Endothelial cell of umbilical vein (primary cell): Measurements from ENCODE around the gene FAM240B. TPM values are rescaled to one million over a fixed set of nuclear protein-coding genes. Genes with fewer than 3 reads are reported as not detected.

ENCODE experiments used
- BruUV-seq: library from RNA; stranded (reverse); fragments of 400-500 nt; replicated peaks from 2 replicates; lab custom pipeline; 2021; lab: Mats Ljungman, UMichigan
- CTCF ChIA-PET: fragments of 300-600, 350-600 bp; sonication (Branson Sonifier 250); formaldehyde crosslinking; loops from one replicate; lab custom pipeline; 2021; ENCODE audit warnings: antibody characterized with exemption, inconsistent platforms; lab: Charles Lee
- POLR2A ChIA-PET: fragments of 300-600, 350-600 bp; sonication (Branson Sonifier 250); formaldehyde crosslinking; loops from one replicate; lab custom pipeline; 2021; ENCODE audit warnings: antibody characterized with exemption, inconsistent platforms; lab: Charles Lee
- DNase-seq: peaks from one replicate; pipeline ENCODE4 v3.0.0-alpha.2; 2011; ENCODE audit warnings: low read depth, low spot score
- FAIRE-seq: peaks from 2 replicates; lab custom pipeline; 2011; peaks lifted over from hg19 to GRCh38; lab: Jason Lieb, UNC
- H2AFZ ChIP-seq: 2 replicates; pipeline ENCODE4 v1.6.0; 2012; ENCODE audit warnings: low read depth, low read length, control low read depth, inconsistent platforms
- H3K27ac ChIP-seq: 2 replicates; pipeline ENCODE4 v1.5.1; 2011; ENCODE audit warnings: low read depth, mild to moderate bottlenecking, control low read depth, low read length, moderate library complexity; ENCODE audit not compliant: insufficient read depth
- H3K27me3 ChIP-seq, 2 experiments: 2 replicates each; pipeline versions ENCODE4 v1.6.0 to v1.6.1; 2011; ENCODE audit warnings: low read length in 2 of 2, mixed read lengths in 1 of 2; ENCODE audit not compliant: control insufficient read depth in 2 of 2, insufficient read depth in 2 of 2
- H3K36me3 ChIP-seq, 2 experiments: 2 replicates in 1 of 2; 3 replicates in 1 of 2; pipeline ENCODE4 v1.5.1; 2011; ENCODE audit warnings: low read length in 2 of 2, mild to moderate bottlenecking in 1 of 2, moderate library complexity in 1 of 2; ENCODE audit not compliant: control insufficient read depth in 2 of 2, insufficient read depth in 2 of 2; ENCODE audit errors: extremely low read depth in 1 of 2
- H3K4me1 ChIP-seq: 3 replicates; pipeline ENCODE4 v1.5.1; 2011; ENCODE audit warnings: mild to moderate bottlenecking, low read length; ENCODE audit not compliant: control insufficient read depth, insufficient read depth; ENCODE audit errors: extremely low read depth
- H3K4me2 ChIP-seq: 2 replicates; pipeline ENCODE4 v1.6.1; 2011; ENCODE audit warnings: low read length, control low read depth, mixed read lengths; ENCODE audit not compliant: insufficient read depth
- H3K4me3 ChIP-seq, 3 experiments: fragments of 200-600 bp in 1 of 3; sonication (generic), shearing (Covaris generic) in 1 of 3; replicated peaks in 1 of 3; 2 replicates each; pipeline ENCODE4 v1.5.1; 2011 to 2016; ENCODE audit warnings: control low read depth in 3 of 3, low read length in 3 of 3, mild to moderate bottlenecking in 2 of 3, inconsistent platforms in 1 of 3, low read depth in 1 of 3, moderate library complexity in 1 of 3; ENCODE audit not compliant: insufficient read depth in 1 of 3
- H3K79me2 ChIP-seq: 2 replicates; pipeline ENCODE4 v1.6.0; 2012; ENCODE audit warnings: low read length, inconsistent platforms; ENCODE audit not compliant: control insufficient read depth, insufficient read depth
- H3K9ac ChIP-seq: replicated peaks from 2 replicates; pipeline ENCODE3; 2011; ENCODE audit warnings: low read length, control low read depth; ENCODE audit not compliant: insufficient read depth; ENCODE audit errors: extremely low read depth
- H3K9me1 ChIP-seq: replicated peaks from 3 replicates; pipeline ENCODE4 v1.6.0; 2011; ENCODE audit warnings: mild to moderate bottlenecking, low read length; ENCODE audit not compliant: control insufficient read depth, insufficient read depth; ENCODE audit errors: extremely low read depth
- H3K9me3 ChIP-seq: replicated peaks from 2 replicates; pipeline ENCODE4 v1.5.1; 2012; ENCODE audit warnings: low read length, inconsistent platforms; ENCODE audit not compliant: control insufficient read depth, insufficient read depth
- H4K20me1 ChIP-seq: replicated peaks from 2 replicates; pipeline ENCODE3; 2011; ENCODE audit warnings: mild to moderate bottlenecking, low read length; ENCODE audit not compliant: control insufficient read depth, insufficient read depth; ENCODE audit errors: extremely low read depth
- CTCF ChIP-seq, 2 donors: IDR thresholded peaks; 1 replicate in 1 of 2; 2 replicates in 1 of 2; pipeline ENCODE4 v1.5.1; 2011; ENCODE audit warnings: low read length in 2 of 2, mild to moderate bottlenecking in 2 of 2, moderate library complexity in 2 of 2, control low read depth in 1 of 2, inconsistent platforms in 1 of 2, low read depth in 1 of 2; ENCODE audit not compliant: insufficient read depth in 1 of 2; ENCODE audit errors: extremely low read depth in 1 of 2
- JUN ChIP-seq: IDR thresholded peaks from 2 replicates; pipeline ENCODE4 v1.6.1; 2011; ENCODE audit warnings: borderline replicate concordance, low read depth; ENCODE audit not compliant: insufficient read length, insufficient read depth
- POLR2A ChIP-seq: IDR thresholded peaks from 2 replicates; pipeline ENCODE4 v1.6.1; 2012; ENCODE audit warnings: low read depth, mild to moderate bottlenecking, control low read depth, low read length
- dilution Hi-C: fragments of 300-500 bp; cut with MboI; formaldehyde crosslinking; loops from one replicate; pipeline ENCODE4 v1.15.0; 2019; ENCODE audit warnings: low sequenced_read_pairs; ENCODE audit not compliant: extremely low pct_ligation_motif_present
- intact Hi-C: fragments of 100-400 bp; cut with micrococcal nuclease; formaldehyde crosslinking; loops from one replicate; pipeline ENCODE4 v1.10.0; 2022
- polyA plus RNA-seq, 4 experiments: library from polyadenylated mRNA; depleted of rRNA in 3 of 4; stranded (reverse) in 3 of 4; unstranded in 1 of 4; fragments of >200 nt; gene quantifications; 2 replicates each; pipeline versions ENCODE4 v1.2.1 to v1.2.3, GENCODE V29; 2011 to 2012; ENCODE audit warnings: missing spikeins in 1 of 4
- total RNA-seq: library from RNA; stranded (reverse); gene quantifications from 2 replicates; pipeline ENCODE4 v1.2.3, GENCODE V29; 2021

FAM240B gene
- total and polyA plus RNA-seq, 2 donors (not counting 3 experiments of a cell fraction or from before 2014, with no cell fraction given), result not detected

- intact Hi-C loops, result no loop called here
- dilution Hi-C loops, result no loop called here
- TF ChIP-seq CTCF (IDR thresholded peaks at IDR 0.05; ENCODE audit: extremely low read depth in 1 of 2, insufficient read depth in 1 of 2, low read depth in 1 of 2, low read length in 2 of 2) (peak in 1 of 2 donors; percentile 19), POLR2A (no peak)
- BruUV-seq, result no TSS peak
- no peak overlapping the region for H3K4me2 ChIP-seq
- no peak overlapping the region for H3K4me3 ChIP-seq
- no peak overlapping the region for H2AFZ ChIP-seq
- no peaks in the 10 kb centered on the region for H3K4me1 ChIP-seq
- peaks cover 5 to 9% of the 10 kb centered on the region in 2 experiments for H3K27me3 ChIP-seq
- no peaks in the 10 kb centered on the region for H4K20me1 ChIP-seq
- DNase-seq, result no peak
- H3K36me3 ChIP-seq, result no peaks in the 10 kb centered on the region
- no peak overlapping the region for H3K27ac ChIP-seq
- no peak for FAIRE-seq
- no peaks in the 10 kb centered on the region for H3K79me2 ChIP-seq
- ChIA-PET CTCF (interaction anchor here (1.4 kb wide), 1 partner anchor 9 kb away, joined by 5 read pairs; no protein-coding TSS in a partner anchor), POLR2A (no interaction called here)
- no peak overlapping the region for H3K9ac ChIP-seq
- H3K9me3 ChIP-seq, result no peaks in the 10 kb centered on the region
- H3K9me1 ChIP-seq, result no peaks in the 10 kb centered on the region
Measured at GRCh38 chr9:38662763-38663593, 57.0 kb downstream of the FAM240B start.

GRCh38 chr9:38659538-38659937 is 60.4 kb downstream of the FAM240B start:
- no peaks in the 10 kb centered on the region for H3K79me2 ChIP-seq
- CTCF ChIA-PET, result no interaction called here

More at GRCh38 chr9:38659538-38659937, 60.4 kb downstream of the FAM240B start:
- no peak overlapping the region for H3K27ac ChIP-seq
- no peak overlapping the region for H3K4me2 ChIP-seq
- FAIRE-seq (no peak), DNase-seq (no peak)
- TF ChIP-seq JUN (no peak), POLR2A (no peak)
- H3K4me1 ChIP-seq, result no peaks in the 10 kb centered on the region
- H2AFZ ChIP-seq, result no peak overlapping the region
- H3K9me3 ChIP-seq, result no peaks in the 10 kb centered on the region
- no peaks in the 10 kb centered on the region for H4K20me1 ChIP-seq
- intact Hi-C loops (no loop called here), dilution Hi-C loops (no loop called here)
- no peak overlapping the region for H3K9ac ChIP-seq
- H3K4me3 ChIP-seq, result no peak overlapping the region
- peaks cover 5 to 20% of the 10 kb centered on the region in 2 experiments for H3K27me3 ChIP-seq
- BruUV-seq, result no TSS peak
- H3K9me1 ChIP-seq, result no peaks in the 10 kb centered on the region
- POLR2A ChIA-PET, result no interaction called here
- H3K36me3 ChIP-seq, result no peaks in the 10 kb centered on the region
